Sigmoid colon (tissue), 7 donors: Measurements from ENCODE around the gene FRMD1. TPM values are rescaled to one million over a fixed set of nuclear protein-coding genes. Genes with fewer than 3 reads are reported as not detected.

Source experiments
- DNase-seq: peaks from one replicate; pipeline ENCODE4 v3.0.0-alpha.2; 2019
- H3K27ac ChIP-seq, 4 donors: fragments of 200-600 bp; sonication (generic); one replicate each; pipeline ENCODE4 v1.5.1; 2016 to 2019; ENCODE audit warnings: mild to moderate bottlenecking in 1 of 4
- H3K27me3 ChIP-seq, 3 donors: fragments of 200-600 bp; sonication (generic); one replicate each; pipeline ENCODE4 v1.5.1; 2019; ENCODE audit warnings: mild to moderate bottlenecking in 1 of 3
- H3K36me3 ChIP-seq, 4 donors: fragments of 200-600 bp; sonication (generic); one replicate each; pipeline ENCODE4 v1.5.1; 2016 to 2019
- H3K4me1 ChIP-seq, 4 donors: fragments of 200-600 bp; sonication (generic); one replicate each; pipeline ENCODE4 v1.5.1; 2017 to 2019
- H3K4me3 ChIP-seq, 4 donors: fragments of 200-600 bp; sonication (generic); one replicate each; pipeline ENCODE4 v1.5.1; 2017 to 2019; ENCODE audit warnings: mild to moderate bottlenecking in 2 of 4, moderate library complexity in 1 of 4
- H3K9me3 ChIP-seq, 4 donors: fragments of 200-600 bp in 3 of 4; sonication (generic) in 3 of 4; one replicate each; pipeline versions ENCODE4 v1.5.1 to v1.6.1; 2013 to 2019
- CTCF ChIP-seq, 4 experiments: fragments of 450-650 bp in 3 of 4; fragments of 200-600 bp in 1 of 4; IDR thresholded peaks; one replicate each; pipeline ENCODE4 v1.5.1; 2016 to 2019; ENCODE audit warnings: antibody characterized with exemption in 4 of 4, mild to moderate bottlenecking in 3 of 4, moderate library complexity in 2 of 4
- EP300 ChIP-seq, 4 donors: sonication (generic); formaldehyde crosslinking; IDR thresholded peaks; one replicate each; pipeline ENCODE4 v1.6.1; 2017; ENCODE audit warnings: antibody characterized with exemption in 4 of 4
- POLR2A ChIP-seq, 2 donors: fragments of 450-650 bp; IDR thresholded peaks; one replicate each; pipeline ENCODE4 v1.6.1; 2016; ENCODE audit warnings: antibody characterized with exemption in 2 of 2, mild to moderate bottlenecking in 2 of 2, moderate library complexity in 2 of 2
- POLR2AphosphoS5 ChIP-seq, 4 donors: sonication (generic); formaldehyde crosslinking; IDR thresholded peaks; one replicate each; pipeline ENCODE4 v1.6.1; 2017; ENCODE audit warnings: antibody characterized with exemption in 4 of 4
- WGBS, 2 donors: extraction: QIAGEN DNeasy Blood & Tissue Kit; methylation state at CpG; one replicate each; pipeline ENCODE4 v1.1.7; 2013; 5-methylcytosine and 5-hydroxymethylcytosine counted together
- intact Hi-C: fragments of 100-400 bp; cut with DNase I; formaldehyde crosslinking; loops from one replicate; pipeline ENCODE4 v1.15.1; 2023
- polyA plus RNA-seq, 3 donors: library from polyadenylated mRNA; stranded (reverse); fragments of 200-250 nt; gene quantifications; one replicate each; pipeline ENCODE4 v1.2.3, GENCODE V29; 2013
- total RNA-seq, 4 donors: library from RNA; depleted of rRNA; stranded (reverse); fragments of >200 nt; gene quantifications; one replicate each; pipeline ENCODE4 v1.1.0, GENCODE V29; 2016
- donor health status: healthy with polysubstance abuse.
- donor health status: Bipolar disorder and iron deficiency.
- donor health status: healthy.

The FRMD1 gene
- under 1 TPM in 2 of 4 donors, not detected in 2; 0.36 to 0.83 TPM for total RNA-seq
- polyA plus RNA-seq = 10 to 100 TPM in 1 of 3 donors, 1 to 10 TPM in 2; 4.2 to 12.0 (median 9.3) TPM

- no peaks in the 10 kb centered on the region for H3K9me3 ChIP-seq
- H3K36me3 ChIP-seq = no peaks in the 10 kb centered on the region
- WGBS, 2 donors = 16 to 68% methylated on average over 21 of the region's 21 CpGs
- TF ChIP-seq EP300 (IDR thresholded peaks at IDR 0.05) (no peak), POLR2AphosphoS5 (IDR thresholded peaks at IDR 0.05) (no peak), CTCF (IDR thresholded peaks at IDR 0.05) (no peak), POLR2A (IDR thresholded peaks at IDR 0.05) (peak in 1 of 2 donors; percentile 22)
- no peaks in the 10 kb centered on the region for H3K27me3 ChIP-seq
- no peak for DNase-seq
- no peak within 1 kb of the TSS for H3K4me3 ChIP-seq
- intact Hi-C loops = no loop called here
- no peak within 1 kb of the TSS for H3K27ac ChIP-seq
- no peaks in the 10 kb centered on the region for H3K4me1 ChIP-seq
Measured at GRCh38 chr6:168078943-168079405, at the start of gene FRMD1. Gene FRMD1 (minus strand): TSS chr6:168079212. CDS start chr6:168079094, 118 bp downstream.

GRCh38 chr6:168128006-168128630 lies 49.1 kb upstream of the FRMD1 start:
- Histone ChIP-seq H3K36me3 (no peaks in the 10 kb centered on the region), H3K9me3 (no peaks in the 10 kb centered on the region), H3K27ac (no peak overlapping the region), H3K4me1 (peaks cover 0 to 10% (median 6%) of the 10 kb centered on the region in 4 donors), H3K4me3 (no peak overlapping the region), H3K27me3 (no peaks in the 10 kb centered on the region)
- WGBS, 2 donors = 94 to 95% methylated on average over 19 of the region's 19 CpGs
- peak; percentile 49 for DNase-seq
- no peak for TF ChIP-seq CTCF (IDR thresholded peaks at IDR 0.05)
- no peak for TF ChIP-seq POLR2A (IDR thresholded peaks at IDR 0.05)
- TF ChIP-seq POLR2AphosphoS5 (IDR thresholded peaks at IDR 0.05) = no peak
- intact Hi-C loops = no loop called here

GRCh38 chr6:168127384-168127868 lies 48.4 kb upstream of the FRMD1 start:
- Histone ChIP-seq H3K9me3 (no peaks in the 10 kb centered on the region), H3K4me1 (peaks cover 0 to 3% (median under 1%) of the 10 kb centered on the region in 4 donors), H3K27ac (no peak overlapping the region), H3K27me3 (no peaks in the 10 kb centered on the region), H3K4me3 (no peak overlapping the region), H3K36me3 (no peaks in the 10 kb centered on the region)
- TF ChIP-seq CTCF (IDR thresholded peaks at IDR 0.05) (no peak), POLR2AphosphoS5 (IDR thresholded peaks at IDR 0.05) (no peak), EP300 (IDR thresholded peaks at IDR 0.05) (no peak)
- WGBS, 2 donors = 89 to 91% methylated on average over 10 of the region's 10 CpGs
- peak; percentile 40 for DNase-seq
- intact Hi-C loops = no loop called here

DNA sequence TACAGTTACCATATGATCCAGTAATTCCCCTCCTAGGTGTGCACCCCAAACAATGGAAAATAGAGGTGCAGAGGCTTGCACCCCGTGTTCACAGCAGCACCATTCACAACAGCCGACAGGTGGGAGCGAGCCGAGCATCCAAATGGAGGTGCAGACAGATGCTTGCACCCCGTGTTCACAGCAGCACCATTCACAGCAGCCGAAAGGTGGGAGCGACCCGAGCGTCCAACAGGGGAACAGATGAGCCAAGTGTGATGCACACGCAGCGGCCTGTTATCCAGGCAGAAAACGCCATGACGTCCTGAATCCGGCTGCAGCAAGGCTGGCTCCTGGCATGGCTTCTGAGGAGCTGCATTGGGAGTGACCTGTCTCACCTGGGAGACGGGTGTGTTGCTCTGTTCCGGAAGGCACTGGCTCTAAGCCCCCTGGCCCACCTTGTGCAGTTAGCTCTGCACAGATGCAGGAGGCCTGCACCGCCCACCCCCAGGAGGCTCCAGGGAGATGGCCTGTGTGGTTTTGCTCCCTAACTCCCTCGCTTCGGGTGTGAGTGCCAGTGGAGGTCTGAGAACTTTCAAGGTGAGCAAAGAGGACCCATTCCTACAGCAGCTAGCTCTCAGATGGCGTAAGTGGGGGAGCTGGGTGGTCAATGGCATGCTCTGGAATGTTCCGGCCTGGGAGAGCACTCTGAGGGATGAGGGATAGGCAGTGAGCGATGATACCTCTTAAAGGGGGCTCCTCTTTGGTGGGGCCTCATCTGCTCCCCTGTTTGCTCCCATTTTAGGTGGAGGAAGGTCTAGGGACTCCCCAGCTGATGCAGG lies 47.8 kb upstream of the FRMD1 start:
- DNase-seq = peak; percentile 50
- no peaks in the 10 kb centered on the region for H3K27me3 ChIP-seq
- TF ChIP-seq CTCF (IDR thresholded peaks at IDR 0.05) (no peak), EP300 (IDR thresholded peaks at IDR 0.05) (no peak), POLR2AphosphoS5 (IDR thresholded peaks at IDR 0.05) (no peak), POLR2A (IDR thresholded peaks at IDR 0.05) (no peak)
- no peaks in the 10 kb centered on the region for H3K4me1 ChIP-seq
- no peak overlapping the region for H3K4me3 ChIP-seq
- no peaks in the 10 kb centered on the region for H3K9me3 ChIP-seq
- H3K36me3 ChIP-seq = no peaks in the 10 kb centered on the region
- intact Hi-C loops = no loop called here
- 93% methylated on average over 22 of the region's 22 CpGs for WGBS, 2 donors
- H3K27ac ChIP-seq = no peak overlapping the region
